Suprapubic skin (tissue), 4 donors: ENCODE measurements around the gene SFXN5. TPM values are rescaled to one million over a fixed set of nuclear protein-coding genes. Genes with fewer than 3 reads are reported as not detected.

ENCODE experiments used
- DNase-seq, 2 donors: peaks; one replicate each; pipeline ENCODE4 v3.0.0-alpha.2; 2019; ENCODE audit warnings: low spot score in 2 of 2
- H3K27ac ChIP-seq: fragments of 200-600 bp; sonication (generic); one replicate; pipeline ENCODE4 v1.5.1; 2019
- H3K27me3 ChIP-seq: fragments of 200-600 bp; sonication (generic); one replicate; pipeline ENCODE4 v1.5.1; 2019
- H3K36me3 ChIP-seq: fragments of 200-600 bp; sonication (generic); one replicate; pipeline ENCODE4 v1.5.1; 2019
- H3K4me1 ChIP-seq: fragments of 200-600 bp; sonication (generic); one replicate; pipeline ENCODE4 v1.5.1; 2019
- H3K4me3 ChIP-seq: fragments of 200-600 bp; sonication (generic); one replicate; pipeline ENCODE4 v1.5.1; 2019; ENCODE audit warnings: mild to moderate bottlenecking
- H3K9me3 ChIP-seq: fragments of 200-600 bp; sonication (generic); one replicate; pipeline ENCODE4 v1.5.1; 2019
- EP300 ChIP-seq: sonication (generic); formaldehyde crosslinking; IDR thresholded peaks from one replicate; pipeline ENCODE4 v1.6.1; 2017; ENCODE audit warnings: antibody characterized with exemption
- POLR2A ChIP-seq, 2 donors: fragments of 450-650 bp; IDR thresholded peaks; one replicate each; pipeline ENCODE4 v1.6.1; 2017; ENCODE audit warnings: antibody characterized with exemption in 2 of 2, mild to moderate bottlenecking in 2 of 2, moderate library complexity in 2 of 2
- POLR2AphosphoS5 ChIP-seq, 3 donors: sonication (generic); formaldehyde crosslinking; IDR thresholded peaks; one replicate each; pipeline ENCODE4 v1.6.1; 2017; ENCODE audit warnings: antibody characterized with exemption in 3 of 3
- WGBS: methylation state at CpG from one replicate; pipeline ENCODE4 v1.1.5; 2018; 5-methylcytosine and 5-hydroxymethylcytosine counted together
- total RNA-seq, 4 donors: library from RNA; depleted of rRNA; stranded (reverse); fragments of >200 nt; gene quantifications; one replicate each; pipeline ENCODE4 v1.1.0, GENCODE V29; 2016
- TF ChIP-seq, protein P1 (sequence below), 2 donors: fragments of 200-600 bp in 1 of 2; fragments of 450-650 bp in 1 of 2; sonication (generic) in 1 of 2; IDR thresholded peaks; one replicate each; pipeline ENCODE4 v1.5.1; 2016 to 2019; ENCODE audit warnings: antibody characterized with exemption in 2 of 2, mild to moderate bottlenecking in 1 of 2, moderate library complexity in 1 of 2

The SFXN5 gene
- total RNA-seq, 4 donors from 2014 or later: 11.9 to 25.7 (median 18.8) TPM

DNA sequence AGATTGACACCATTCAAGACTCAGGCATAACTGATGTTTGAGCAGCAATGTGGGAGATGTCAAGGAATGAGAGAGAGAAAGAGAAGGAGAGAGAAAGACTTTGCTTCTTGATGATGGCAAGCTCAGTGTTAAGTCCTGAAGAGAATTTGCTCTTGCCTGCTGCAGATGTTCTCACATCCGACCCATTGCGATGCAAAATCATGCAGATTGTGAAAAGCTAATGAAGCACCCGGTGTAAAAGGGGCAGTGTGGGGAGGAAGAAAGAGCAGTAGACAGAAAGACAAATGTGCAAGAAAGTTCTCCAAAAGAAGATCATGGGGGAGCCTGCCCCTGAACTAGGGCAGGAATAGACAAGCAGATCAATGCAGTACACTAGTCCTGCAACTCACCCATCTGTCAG is 96.5 kb downstream of the SFXN5 start:
- no peaks in the 10 kb centered on the region for H3K9me3 ChIP-seq
- H3K4me1 ChIP-seq: no peaks in the 10 kb centered on the region
- DNase-seq: no peak
- no peaks in the 10 kb centered on the region for H3K27me3 ChIP-seq
- H3K4me3 ChIP-seq: no peak overlapping the region
- TF ChIP-seq POLR2A (IDR thresholded peaks at IDR 0.05): no peak
- TF ChIP-seq, protein P1, sequence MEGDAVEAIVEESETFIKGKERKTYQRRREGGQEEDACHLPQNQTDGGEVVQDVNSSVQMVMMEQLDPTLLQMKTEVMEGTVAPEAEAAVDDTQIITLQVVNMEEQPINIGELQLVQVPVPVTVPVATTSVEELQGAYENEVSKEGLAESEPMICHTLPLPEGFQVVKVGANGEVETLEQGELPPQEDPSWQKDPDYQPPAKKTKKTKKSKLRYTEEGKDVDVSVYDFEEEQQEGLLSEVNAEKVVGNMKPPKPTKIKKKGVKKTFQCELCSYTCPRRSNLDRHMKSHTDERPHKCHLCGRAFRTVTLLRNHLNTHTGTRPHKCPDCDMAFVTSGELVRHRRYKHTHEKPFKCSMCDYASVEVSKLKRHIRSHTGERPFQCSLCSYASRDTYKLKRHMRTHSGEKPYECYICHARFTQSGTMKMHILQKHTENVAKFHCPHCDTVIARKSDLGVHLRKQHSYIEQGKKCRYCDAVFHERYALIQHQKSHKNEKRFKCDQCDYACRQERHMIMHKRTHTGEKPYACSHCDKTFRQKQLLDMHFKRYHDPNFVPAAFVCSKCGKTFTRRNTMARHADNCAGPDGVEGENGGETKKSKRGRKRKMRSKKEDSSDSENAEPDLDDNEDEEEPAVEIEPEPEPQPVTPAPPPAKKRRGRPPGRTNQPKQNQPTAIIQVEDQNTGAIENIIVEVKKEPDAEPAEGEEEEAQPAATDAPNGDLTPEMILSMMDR (IDR thresholded peaks at IDR 0.05): no peak
- no peak for TF ChIP-seq POLR2AphosphoS5 (IDR thresholded peaks at IDR 0.05)
- TF ChIP-seq EP300: no peak
- 75% methylated on average over 3 of the region's 3 CpGs for WGBS
- peaks cover 2% of the 10 kb centered on the region for H3K36me3 ChIP-seq
- no peak overlapping the region for H3K27ac ChIP-seq

DNA sequence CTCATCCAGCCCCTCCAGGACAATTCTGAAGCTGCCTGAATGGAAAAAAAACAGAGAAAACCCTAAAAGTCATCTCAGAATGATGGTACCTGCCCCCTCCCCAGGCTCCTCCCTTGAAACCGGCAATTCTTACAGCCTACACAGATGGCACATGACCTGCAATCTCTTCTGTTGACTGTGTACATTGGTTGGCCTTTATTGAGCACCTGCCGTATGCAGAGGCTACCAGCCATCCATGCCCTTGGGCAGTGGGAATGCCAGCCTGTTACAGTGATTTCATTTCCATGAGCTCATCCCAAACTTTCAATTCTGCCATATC is 97.1 kb downstream of the SFXN5 start:
- Histone ChIP-seq H3K36me3 (peaks cover 3% of the 10 kb centered on the region), H3K27me3 (no peaks in the 10 kb centered on the region), H3K9me3 (no peaks in the 10 kb centered on the region), H3K4me3 (no peak overlapping the region), H3K4me1 (no peaks in the 10 kb centered on the region), H3K27ac (no peak overlapping the region)
- TF ChIP-seq, protein P1 (IDR thresholded peaks at IDR 0.05): no peak
- TF ChIP-seq POLR2AphosphoS5 (IDR thresholded peaks at IDR 0.05) (no peak), EP300 (no peak), POLR2A (IDR thresholded peaks at IDR 0.05) (no peak)
- 76% methylated on average over 2 of the region's 2 CpGs for WGBS
- no peak for DNase-seq

- Histone ChIP-seq H3K36me3 (peaks cover 3% of the 10 kb centered on the region), H3K27me3 (no peaks in the 10 kb centered on the region), H3K9me3 (no peaks in the 10 kb centered on the region), H3K4me3 (no peak overlapping the region), H3K4me1 (no peaks in the 10 kb centered on the region), H3K27ac (no peak overlapping the region)
- WGBS: 84% methylated on average over 9 of the region's 12 CpGs
- TF ChIP-seq POLR2A (IDR thresholded peaks at IDR 0.05): no peak
- no peak for TF ChIP-seq EP300
- TF ChIP-seq POLR2AphosphoS5 (IDR thresholded peaks at IDR 0.05): no peak
- TF ChIP-seq, protein P1 (IDR thresholded peaks at IDR 0.05): peak; percentile 50 to 67
- no peak for DNase-seq
Measured at GRCh38 chr2:72973566-72974435, 97.7 kb downstream of the SFXN5 start.

DNA sequence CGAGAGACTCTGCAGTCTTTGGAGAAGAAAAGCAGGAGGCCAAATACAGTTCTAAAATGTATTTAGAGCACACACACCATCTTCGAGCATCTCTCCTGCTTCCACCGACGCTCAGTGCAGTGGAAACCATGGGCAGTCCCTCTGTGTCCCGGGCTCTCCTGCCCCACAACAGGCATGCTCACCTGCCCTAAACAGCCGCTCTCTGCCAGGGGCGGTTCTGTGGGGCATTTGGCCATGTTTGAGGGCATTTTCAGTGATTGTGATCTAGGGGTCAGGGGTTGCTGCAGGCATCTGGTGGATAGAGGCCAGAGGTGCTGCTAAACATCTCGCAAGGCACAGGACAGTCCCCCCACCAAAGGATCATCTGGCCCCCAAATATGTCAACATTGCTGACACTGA is 98.4 kb downstream of the SFXN5 start:
- no peaks in the 10 kb centered on the region for H3K4me1 ChIP-seq
- 84% methylated on average over 8 of the region's 8 CpGs for WGBS
- H3K27me3 ChIP-seq: no peaks in the 10 kb centered on the region
- H3K36me3 ChIP-seq: peaks cover 3% of the 10 kb centered on the region
- DNase-seq: no peak
- H3K4me3 ChIP-seq: no peak overlapping the region
- no peaks in the 10 kb centered on the region for H3K9me3 ChIP-seq
- TF ChIP-seq, protein P1 (IDR thresholded peaks at IDR 0.05): no peak
- H3K27ac ChIP-seq: no peak overlapping the region

- no peak overlapping the region for H3K4me3 ChIP-seq
- 89% methylated on average over 11 of the region's 12 CpGs for WGBS
- H3K27ac ChIP-seq: no peak overlapping the region
- TF ChIP-seq EP300 (no peak), POLR2A (IDR thresholded peaks at IDR 0.05) (no peak), POLR2AphosphoS5 (IDR thresholded peaks at IDR 0.05) (no peak)
- TF ChIP-seq, protein P1 (IDR thresholded peaks at IDR 0.05): no peak
- H3K27me3 ChIP-seq: no peaks in the 10 kb centered on the region
- H3K9me3 ChIP-seq: no peaks in the 10 kb centered on the region
- no peak for DNase-seq
- H3K36me3 ChIP-seq: peaks cover 3% of the 10 kb centered on the region
- no peaks in the 10 kb centered on the region for H3K4me1 ChIP-seq
Measured at GRCh38 chr2:72972352-72973136, 99.0 kb downstream of the SFXN5 start.
